Measurements from ENCODE around the gene SFRP5. TPM values are rescaled to one million over a fixed set of nuclear protein-coding genes. Genes with fewer than 3 reads are reported as not detected.

Gene SFRP5
- total and polyA plus RNA-seq, 2 of the 13 experiments (the other 11 are each of a cell fraction or from before 2014, with no cell fraction given) = 0.32 to 1.7 TPM

DNA sequence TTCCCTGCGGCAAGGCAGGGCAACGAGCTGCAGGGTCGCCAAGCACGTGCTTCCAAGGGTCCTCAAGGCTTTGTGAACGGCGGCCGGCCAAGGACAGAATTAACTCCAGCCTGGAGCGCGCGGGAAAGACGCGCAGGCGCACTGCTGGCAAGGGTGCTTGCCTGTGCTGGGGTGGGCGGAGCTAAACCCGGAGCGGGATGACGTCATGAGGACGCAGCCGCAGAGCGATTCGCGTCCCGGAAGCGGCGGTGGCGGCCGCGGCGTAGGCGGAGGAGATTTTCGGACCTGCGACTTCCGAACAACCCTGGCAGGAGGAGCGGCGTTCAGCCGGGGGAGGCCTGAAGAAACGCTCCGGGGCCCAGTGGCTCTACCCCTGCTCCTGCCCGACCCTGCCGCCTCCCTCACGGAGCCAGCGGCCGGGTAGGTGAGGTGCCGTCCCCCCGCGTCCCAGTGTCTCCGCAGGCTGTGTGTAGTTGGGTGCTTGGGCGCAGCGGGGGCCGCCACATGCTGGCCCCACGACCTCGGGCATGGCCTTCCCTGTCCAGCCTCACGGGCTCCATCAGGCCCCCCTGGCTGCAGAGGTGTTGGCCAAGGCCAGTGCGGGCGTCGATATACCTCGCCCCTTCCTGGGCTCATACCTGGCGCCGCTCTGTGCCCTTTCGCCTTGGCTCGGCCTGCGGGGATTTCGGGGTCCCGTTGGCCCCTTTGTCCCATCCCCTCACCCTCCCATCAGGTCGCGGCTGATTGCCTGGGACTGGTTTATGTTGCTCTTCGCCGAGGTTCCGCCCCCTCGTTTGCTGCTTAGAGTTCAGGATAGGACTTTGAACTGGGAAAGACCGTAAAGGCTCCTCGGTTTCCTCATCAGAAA lies 34.7 kb downstream of the SFRP5 start, which contains the start of gene ZFYVE27 (continued):
- peak; percentile 82 for TF ChIP-seq RFX5 (IDR thresholded peaks at IDR 0.05; ENCODE audit: low read depth, low read length)
- TF ChIP-seq POLR2AphosphoS5 (IDR thresholded peaks at IDR 0.05; ENCODE audit: low read depth, low read length) = peak; percentile 81
- TF ChIP-seq RXRA (CRISPR knock-in tag; IDR thresholded peaks at IDR 0.05) = peak; percentile 36
- TF ChIP-seq, protein P1, sequence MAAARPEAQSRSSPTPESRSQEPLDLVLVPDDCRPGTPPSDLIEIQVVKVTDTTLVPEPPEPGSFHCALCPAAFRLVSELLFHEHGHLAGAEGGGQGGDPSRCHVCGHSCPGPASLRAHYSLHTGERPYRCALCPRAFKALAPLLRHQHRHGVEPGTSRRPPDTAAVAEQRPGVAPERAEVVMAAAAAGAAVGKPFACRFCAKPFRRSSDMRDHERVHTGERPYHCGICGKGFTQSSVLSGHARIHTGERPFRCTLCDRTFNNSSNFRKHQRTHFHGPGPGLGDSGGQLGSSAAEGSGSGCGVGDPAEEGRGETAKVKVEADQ (CRISPR knock-in tag; IDR thresholded peaks at IDR 0.05; ENCODE audit: borderline replicate concordance) = peak; percentile 90; the same call in 1 of the 2 replicates
- TF ChIP-seq ZKSCAN8 (CRISPR knock-in tag; IDR thresholded peaks at IDR 0.05; ENCODE audit: borderline replicate concordance) = peak; percentile 48; the same call in 1 of the 2 replicates
- TF ChIP-seq SMARCC2 (IDR thresholded peaks at IDR 0.05) = no peak
- TF ChIP-seq FOXO1 (CRISPR knock-in tag; IDR thresholded peaks at IDR 0.05) = peak; percentile 70
- TF ChIP-seq KDM1A (CRISPR knock-in tag; IDR thresholded peaks at IDR 0.05) = no peak; the same call in 1 of the 2 replicates
- TF ChIP-seq ZNF224 (CRISPR knock-in tag; IDR thresholded peaks at IDR 0.05) = 0 out of 2 replicates have a peak, but pooled peaks have one; percentile 20
- TF ChIP-seq, protein P2, sequence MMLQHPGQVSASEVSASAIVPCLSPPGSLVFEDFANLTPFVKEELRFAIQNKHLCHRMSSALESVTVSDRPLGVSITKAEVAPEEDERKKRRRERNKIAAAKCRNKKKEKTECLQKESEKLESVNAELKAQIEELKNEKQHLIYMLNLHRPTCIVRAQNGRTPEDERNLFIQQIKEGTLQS (CRISPR knock-in tag; IDR thresholded peaks at IDR 0.05) = peak; percentile 31; the same call in 1 of the 2 replicates
- peak; percentile 85; the same call in 1 of the 2 replicates for TF ChIP-seq ZMYM2 (CRISPR knock-in tag; IDR thresholded peaks at IDR 0.05)
- TF ChIP-seq ZSCAN30 (CRISPR knock-in tag; IDR thresholded peaks at IDR 0.05) = peak; percentile 94; the same call in 1 of the 2 replicates
- peak; percentile 93 for TF ChIP-seq ZMYM4 (CRISPR knock-in tag; IDR thresholded peaks at IDR 0.05)
- TF ChIP-seq MAFK (conservative IDR thresholded peaks at IDR 0.05 in 1 of 2, IDR thresholded peaks at IDR 0.05 in 1 of 2; ENCODE audit: low read length in 2 of 2) = no peak
- TF ChIP-seq, protein P3, sequence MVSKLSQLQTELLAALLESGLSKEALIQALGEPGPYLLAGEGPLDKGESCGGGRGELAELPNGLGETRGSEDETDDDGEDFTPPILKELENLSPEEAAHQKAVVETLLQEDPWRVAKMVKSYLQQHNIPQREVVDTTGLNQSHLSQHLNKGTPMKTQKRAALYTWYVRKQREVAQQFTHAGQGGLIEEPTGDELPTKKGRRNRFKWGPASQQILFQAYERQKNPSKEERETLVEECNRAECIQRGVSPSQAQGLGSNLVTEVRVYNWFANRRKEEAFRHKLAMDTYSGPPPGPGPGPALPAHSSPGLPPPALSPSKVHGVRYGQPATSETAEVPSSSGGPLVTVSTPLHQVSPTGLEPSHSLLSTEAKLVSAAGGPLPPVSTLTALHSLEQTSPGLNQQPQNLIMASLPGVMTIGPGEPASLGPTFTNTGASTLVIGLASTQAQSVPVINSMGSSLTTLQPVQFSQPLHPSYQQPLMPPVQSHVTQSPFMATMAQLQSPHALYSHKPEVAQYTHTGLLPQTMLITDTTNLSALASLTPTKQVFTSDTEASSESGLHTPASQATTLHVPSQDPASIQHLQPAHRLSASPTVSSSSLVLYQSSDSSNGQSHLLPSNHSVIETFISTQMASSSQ (IDR thresholded peaks at IDR 0.05; ENCODE audit: low read depth) = no peak
- TF ChIP-seq, protein P3 (CRISPR knock-in tag; IDR thresholded peaks at IDR 0.05; ENCODE audit: borderline replicate concordance) = peak; percentile 58; the same call in 1 of the 2 replicates
- TF ChIP-seq PRMT3 (CRISPR knock-in tag; IDR thresholded peaks at IDR 0.05; ENCODE audit: borderline replicate concordance, low read depth) = peak; percentile 91; the same call in 1 of the 2 replicates
- TF ChIP-seq ZNF556 (CRISPR knock-in tag; IDR thresholded peaks at IDR 0.05; ENCODE audit: borderline replicate concordance) = peak; percentile 60; the same call in 1 of the 2 replicates
- TF ChIP-seq, protein P4, sequence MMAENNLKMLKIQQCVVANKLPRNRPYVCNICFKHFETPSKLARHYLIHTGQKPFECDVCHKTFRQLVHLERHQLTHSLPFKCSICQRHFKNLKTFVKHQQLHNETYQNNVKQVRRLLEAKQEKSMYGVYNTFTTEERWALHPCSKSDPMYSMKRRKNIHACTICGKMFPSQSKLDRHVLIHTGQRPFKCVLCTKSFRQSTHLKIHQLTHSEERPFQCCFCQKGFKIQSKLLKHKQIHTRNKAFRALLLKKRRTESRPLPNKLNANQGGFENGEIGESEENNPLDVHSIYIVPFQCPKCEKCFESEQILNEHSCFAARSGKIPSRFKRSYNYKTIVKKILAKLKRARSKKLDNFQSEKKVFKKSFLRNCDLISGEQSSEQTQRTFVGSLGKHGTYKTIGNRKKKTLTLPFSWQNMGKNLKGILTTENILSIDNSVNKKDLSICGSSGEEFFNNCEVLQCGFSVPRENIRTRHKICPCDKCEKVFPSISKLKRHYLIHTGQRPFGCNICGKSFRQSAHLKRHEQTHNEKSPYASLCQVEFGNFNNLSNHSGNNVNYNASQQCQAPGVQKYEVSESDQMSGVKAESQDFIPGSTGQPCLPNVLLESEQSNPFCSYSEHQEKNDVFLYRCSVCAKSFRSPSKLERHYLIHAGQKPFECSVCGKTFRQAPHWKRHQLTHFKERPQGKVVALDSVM (CRISPR knock-in tag; IDR thresholded peaks at IDR 0.05) = peak; percentile 59; the same call in 1 of the 2 replicates
- peak; percentile 100 for TF ChIP-seq BORCS8-MEF2B (CRISPR knock-in tag; IDR thresholded peaks at IDR 0.05)
- TF ChIP-seq ZNF383 (CRISPR knock-in tag; IDR thresholded peaks at IDR 0.05; ENCODE audit: borderline replicate concordance) = no peak
- TF ChIP-seq NR1H2 (CRISPR knock-in tag; IDR thresholded peaks at IDR 0.05; ENCODE audit: borderline replicate concordance, low read depth) = peak; percentile 91; the same call in 1 of the 2 replicates
